SK-N-MC (cell line): ENCODE results near the gene APLF.

Experiments
- DNase-seq: peaks from one replicate; pipeline ENCODE4 v3.0.0-alpha.2; 2011; ENCODE audit warnings: low read depth, low spot score
- H3K27ac ChIP-seq: fragments of 200-600 bp; sonication (generic); 2 replicates; pipeline ENCODE4 v1.5.1; 2016; ENCODE audit warnings: mixed run types
- H3K36me3 ChIP-seq: fragments of 200-600 bp; sonication (generic); 2 replicates; pipeline ENCODE4 v1.6.1; 2017; ENCODE audit warnings: antibody characterized with exemption, low read length, mixed read lengths; ENCODE audit not compliant: insufficient read depth
- H3K4me3 ChIP-seq: fragments of 200-600 bp; sonication (generic); 2 replicates; pipeline ENCODE4 v1.5.1; 2016
- H3K9ac ChIP-seq: fragments of 200-600 bp; sonication (generic); 2 replicates; pipeline ENCODE4 v1.8.0; 2017; ENCODE audit warnings: mixed run types, mixed read lengths; ENCODE audit not compliant: insufficient read length
- H3K9me3 ChIP-seq: fragments of 200-600 bp; sonication (generic); 2 replicates; pipeline ENCODE4 v1.6.1; 2017; ENCODE audit warnings: low read depth, mild to moderate bottlenecking, antibody characterized with exemption, low read length, moderate library complexity, mixed read lengths
- EZH2 ChIP-seq: fragments of 200-600 bp; sonication (generic); IDR thresholded peaks from one replicate; pipeline ENCODE4 v1.6.1; 2017; ENCODE audit warnings: antibody characterized with exemption
- FOXP2 ChIP-seq: optimal IDR thresholded peaks from 2 replicates; pipeline ENCODE3; 2011; ENCODE audit warnings: mild to moderate bottlenecking, moderate library complexity; ENCODE audit not compliant: insufficient read depth; ENCODE audit errors: extremely low read length, control extremely low read depth
- POLR2AphosphoS5 ChIP-seq: IDR thresholded peaks from 2 replicates; pipeline ENCODE4 v1.6.1; 2012; ENCODE audit warnings: mild to moderate bottlenecking, low read depth, low read length, borderline replicate concordance

APLF gene

GRCh38 chr2:68426848-68427579, 40.4 kb upstream of the APLF start:
- no peaks in the 10 kb centered on the region for H3K36me3 ChIP-seq
- TF ChIP-seq FOXP2 (no peak), EZH2 (no peak), POLR2AphosphoS5 (no peak)
- H3K4me3 ChIP-seq, result no peak overlapping the region
- no peak for DNase-seq
- H3K9ac ChIP-seq, result no peak overlapping the region
- H3K9me3 ChIP-seq, result no peaks in the 10 kb centered on the region
- no peak overlapping the region for H3K27ac ChIP-seq

DNA sequence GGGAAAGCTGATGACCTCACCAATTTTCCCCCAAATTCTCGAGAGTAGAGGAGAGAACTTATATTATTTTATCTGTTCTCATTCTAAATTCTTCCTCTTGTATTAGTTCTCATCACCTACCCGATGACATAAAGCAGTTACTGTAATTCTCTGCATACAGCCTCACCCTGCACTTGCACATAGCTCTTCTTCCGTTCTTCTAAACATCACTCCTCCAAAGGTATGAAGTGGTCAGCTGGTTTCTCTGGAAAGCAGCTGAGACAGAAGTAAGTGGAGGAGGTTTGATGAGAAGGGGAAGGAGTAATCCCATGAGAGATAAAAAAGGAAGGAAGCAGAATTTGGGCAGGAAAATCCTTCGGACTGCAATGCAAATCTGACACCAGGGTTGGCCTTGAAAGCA, 39.3 kb upstream of the APLF start:
- H3K9ac ChIP-seq, result no peak overlapping the region
- H3K9me3 ChIP-seq, result no peaks in the 10 kb centered on the region
- DNase-seq, result no peak
- TF ChIP-seq EZH2 (no peak), FOXP2 (no peak)
- H3K4me3 ChIP-seq, result no peak overlapping the region
- H3K36me3 ChIP-seq, result no peaks in the 10 kb centered on the region
- no peak overlapping the region for H3K27ac ChIP-seq

DNA sequence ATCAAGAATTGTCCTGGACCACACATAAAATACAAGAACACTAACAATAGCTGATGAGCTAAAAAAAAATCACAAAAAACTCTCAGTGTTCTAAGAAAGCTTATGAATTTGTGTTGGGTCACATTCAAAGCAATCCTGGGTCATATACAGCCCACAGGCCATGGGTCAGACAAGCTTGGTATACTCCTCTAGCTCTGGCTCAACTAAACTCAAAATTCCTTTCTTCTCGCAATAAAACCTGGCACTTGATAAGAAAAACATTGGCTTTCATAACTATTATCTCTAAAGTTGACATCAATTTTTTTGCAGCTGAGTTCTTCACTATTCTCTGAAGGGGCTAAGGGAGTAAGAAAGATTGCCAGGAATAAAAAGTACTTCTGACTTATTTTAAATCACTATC, 38.6 kb upstream of the APLF start:
- TF ChIP-seq EZH2 (no peak), FOXP2 (no peak), POLR2AphosphoS5 (no peak)
- no peak overlapping the region for H3K27ac ChIP-seq

GRCh38 chr2:68429311-68429826, 38.0 kb upstream of the APLF start:
- H3K27ac ChIP-seq, result no peak overlapping the region
- DNase-seq, result no peak
- H3K4me3 ChIP-seq, result no peak overlapping the region
- no peaks in the 10 kb centered on the region for H3K36me3 ChIP-seq
- H3K9me3 ChIP-seq, result no peaks in the 10 kb centered on the region
- H3K9ac ChIP-seq, result no peak overlapping the region
- no peak for TF ChIP-seq EZH2
- no peak for TF ChIP-seq POLR2AphosphoS5
- TF ChIP-seq FOXP2, result no peak

More for the DNA sequence above, 38.6 kb upstream of the APLF start:
- H3K36me3 ChIP-seq, result no peaks in the 10 kb centered on the region
- no peak overlapping the region for H3K4me3 ChIP-seq
- no peak overlapping the region for H3K9ac ChIP-seq
- no peaks in the 10 kb centered on the region for H3K9me3 ChIP-seq
- no peak for DNase-seq

DNA sequence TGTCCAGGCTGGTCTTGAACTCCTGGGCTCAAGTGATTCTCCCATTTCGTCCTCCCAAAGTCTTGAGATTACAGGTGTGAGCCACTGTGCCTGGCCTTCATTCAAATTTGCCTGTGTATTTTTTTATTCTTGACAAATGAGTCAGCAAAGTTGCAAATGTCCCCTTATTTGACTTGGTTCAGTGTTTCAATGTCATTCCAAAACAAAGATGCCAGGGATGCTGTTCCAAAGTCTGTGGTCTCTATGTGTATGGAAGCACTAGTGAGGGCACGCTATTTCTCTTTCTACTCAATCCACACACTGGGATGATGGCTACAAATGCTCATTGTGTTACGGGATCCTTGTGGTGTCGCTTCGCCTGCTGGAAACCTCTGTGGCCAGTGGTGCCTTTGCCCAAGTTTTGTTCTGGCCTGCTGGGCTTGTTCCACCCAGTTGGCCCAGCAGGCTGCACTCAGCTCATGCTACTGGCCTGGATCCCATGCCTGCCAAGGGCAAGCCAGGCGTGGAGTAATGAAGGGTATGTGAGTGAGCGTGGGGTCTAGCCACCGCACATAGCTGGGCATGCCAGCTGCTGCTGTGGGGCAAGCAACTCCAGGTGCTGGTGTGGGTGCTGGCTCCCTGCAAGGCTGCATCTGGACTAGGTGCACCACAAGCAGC, 35.9 kb upstream of the APLF start:
- no peak overlapping the region for H3K9ac ChIP-seq

DNA sequence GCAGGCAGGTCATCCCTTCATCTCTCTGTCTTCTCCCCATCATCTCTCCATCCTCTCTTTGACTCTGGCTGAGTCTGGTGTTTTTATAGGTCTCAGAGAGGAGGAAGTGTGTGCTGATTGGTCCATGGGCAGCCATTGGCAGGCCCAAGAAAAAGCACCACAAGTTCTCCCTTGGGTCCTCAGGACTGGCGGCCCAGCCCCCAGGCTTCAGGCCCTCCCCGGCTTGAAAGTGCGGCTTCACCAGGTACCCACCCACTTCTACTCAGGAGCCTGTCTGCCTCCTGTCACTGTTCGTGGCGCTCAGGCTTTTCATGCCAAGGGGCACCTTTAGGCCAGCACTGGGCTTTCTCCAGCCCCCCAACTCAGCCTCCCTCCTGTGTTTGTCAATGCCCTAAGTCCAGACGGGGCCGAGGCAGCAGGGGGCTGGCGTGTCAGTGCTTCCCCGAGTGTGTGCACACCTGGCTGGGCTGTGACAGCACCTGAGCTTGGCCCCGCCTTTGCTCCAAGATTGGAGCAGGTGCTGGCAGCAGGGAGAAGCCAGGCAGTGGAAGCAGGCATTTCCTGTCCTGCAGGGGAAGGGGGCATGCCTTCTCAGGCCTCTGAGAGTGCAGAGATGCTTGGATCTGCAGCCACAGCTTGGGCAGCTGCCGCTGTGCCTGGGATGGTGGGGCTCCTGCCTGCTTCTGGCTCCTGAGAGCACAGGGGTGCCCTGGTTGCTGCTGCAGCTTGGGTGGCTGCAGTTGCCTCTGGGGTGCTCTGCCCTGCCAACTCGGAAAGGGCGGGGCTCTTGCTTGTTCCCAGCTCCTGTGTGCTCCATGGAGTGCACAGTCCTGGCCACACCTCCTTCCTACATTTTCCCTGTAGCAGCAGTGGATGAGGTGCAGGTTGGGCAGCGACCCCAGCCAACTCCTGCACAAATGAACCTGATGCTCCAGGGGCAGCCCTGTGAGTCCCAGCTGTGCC, 34.4 kb upstream of the APLF start:
- TF ChIP-seq EZH2, result no peak
- TF ChIP-seq FOXP2, result no peak
- TF ChIP-seq POLR2AphosphoS5, result no peak
- no peaks in the 10 kb centered on the region for H3K36me3 ChIP-seq
- H3K27ac ChIP-seq, result no peak overlapping the region
- DNase-seq, result no peak
- no peak overlapping the region for H3K9ac ChIP-seq
- no peaks in the 10 kb centered on the region for H3K9me3 ChIP-seq
- no peak overlapping the region for H3K4me3 ChIP-seq

More for the DNA sequence above, 35.9 kb upstream of the APLF start:
- TF ChIP-seq FOXP2 (no peak), EZH2 (no peak), POLR2AphosphoS5 (no peak)
- H3K36me3 ChIP-seq, result no peaks in the 10 kb centered on the region
- H3K4me3 ChIP-seq, result no peak overlapping the region
- no peak overlapping the region for H3K27ac ChIP-seq
- H3K9me3 ChIP-seq, result no peaks in the 10 kb centered on the region
- DNase-seq, result no peak

GRCh38 chr2:68434981-68435380, 32.4 kb upstream of the APLF start:
- no peak overlapping the region for H3K27ac ChIP-seq
- no peak for TF ChIP-seq POLR2AphosphoS5
- no peak for TF ChIP-seq FOXP2
- TF ChIP-seq EZH2, result no peak
- H3K9ac ChIP-seq, result no peak overlapping the region
- no peaks in the 10 kb centered on the region for H3K9me3 ChIP-seq
- H3K36me3 ChIP-seq, result no peaks in the 10 kb centered on the region
- DNase-seq, result no peak
- no peak overlapping the region for H3K4me3 ChIP-seq

- no peak for DNase-seq
- H3K27ac ChIP-seq, result no peak overlapping the region
- H3K36me3 ChIP-seq, result no peaks in the 10 kb centered on the region
- no peaks in the 10 kb centered on the region for H3K9me3 ChIP-seq
- TF ChIP-seq FOXP2, result no peak
- no peak for TF ChIP-seq POLR2AphosphoS5
- no peak for TF ChIP-seq EZH2
- H3K9ac ChIP-seq, result no peak overlapping the region
- H3K4me3 ChIP-seq, result no peak overlapping the region
Measured at GRCh38 chr2:68435615-68436014, 31.8 kb upstream of the APLF start.
